Activated naive CD8-positive, alpha-beta T cell treated with anti-CD3 and anti-CD28 coated beads, Interleukin-2, amount 10 ng/mL, durations not matched to agents 7 days and 5 days (primary cell): ENCODE measurements around the gene SMIM1. TPM values are rescaled to one million over a fixed set of nuclear protein-coding genes. Genes with fewer than 3 reads are reported as not detected.
A peak's percentile ranks its signal among the peaks of the same experiment; 100 is the strongest.
"Not testable (repeated sequence)": the region's sequence is repeated elsewhere in the genome, so short reads cannot be mapped to it uniquely, and the experiment has no call there.

Experiments used
- ATAC-seq: fragments of 150-1000 bp; cut with Tn5 transposase; one replicate; pipeline ENCODE4 v1.10.0; 2021; ENCODE audit warnings: low read depth, moderate library complexity
- POLR2A ChIA-PET: fragments of 350-600 bp; sonication (Branson Sonifier 250); formaldehyde crosslinking; loops from one replicate; lab custom pipeline; 2021; ENCODE audit warnings: antibody characterized with exemption; lab: Charles Lee
- DNase-seq: peaks from one replicate; pipeline ENCODE4 v3.0.0; 2021
- H3K27ac Mint-ChIP-seq: one replicate; pipeline ENCODE4 v1.8.0; 2022; ENCODE audit warnings: mild to moderate bottlenecking, mixed read lengths
- H3K27me3 Mint-ChIP-seq: one replicate; pipeline ENCODE4 v1.8.0; 2022; ENCODE audit warnings: mild to moderate bottlenecking, moderate library complexity, mixed read lengths
- H3K36me3 Mint-ChIP-seq: one replicate; pipeline ENCODE4 v1.8.0; 2021; ENCODE audit warnings: mild to moderate bottlenecking, mixed read lengths
- H3K4me1 Mint-ChIP-seq: one replicate; pipeline ENCODE4 v1.8.0; 2021; ENCODE audit warnings: mixed read lengths
- H3K4me3 Mint-ChIP-seq: one replicate; pipeline ENCODE4 v1.8.0; 2022; ENCODE audit warnings: mild to moderate bottlenecking, moderate library complexity, mixed read lengths
- H3K9me3 Mint-ChIP-seq: one replicate; pipeline ENCODE4 v1.8.0; 2021; ENCODE audit warnings: mixed read lengths
- total RNA-seq, 2 experiments: library from RNA; stranded (reverse); gene quantifications; one replicate each; pipeline ENCODE4 v1.2.3, GENCODE V29; 2021

Gene SMIM1
- total RNA-seq, 2 experiments from 2014 or later = 0.94 to 2.1 TPM

GRCh38 chr1:3743421-3743820, 29.1 kb upstream of the SMIM1 start:
- Mint-ChIP-seq H3K9me3 (no peaks in the 10 kb centered on the region), H3K4me3 (no peak overlapping the region), H3K4me1 (peaks cover 15% of the 10 kb centered on the region), H3K27ac (no peak overlapping the region), H3K36me3 (no peaks in the 10 kb centered on the region), H3K27me3 (no peaks in the 10 kb centered on the region)
- POLR2A ChIA-PET = no interaction called here
- DNase-seq (no peak), ATAC-seq (no peak)

GRCh38 chr1:3743826-3744225, 28.7 kb upstream of the SMIM1 start:
- no peaks in the 10 kb centered on the region for H3K27me3 Mint-ChIP-seq
- H3K9me3 Mint-ChIP-seq = no peaks in the 10 kb centered on the region
- ATAC-seq (no peak), DNase-seq (no peak)
- H3K36me3 Mint-ChIP-seq = no peaks in the 10 kb centered on the region
- peaks cover 15% of the 10 kb centered on the region for H3K4me1 Mint-ChIP-seq
- no peak overlapping the region for H3K4me3 Mint-ChIP-seq
- POLR2A ChIA-PET = no interaction called here
- H3K27ac Mint-ChIP-seq = no peak overlapping the region

- Mint-ChIP-seq H3K4me1 (peaks cover 15% of the 10 kb centered on the region), H3K27ac (no peak overlapping the region), H3K4me3 (no peak overlapping the region), H3K27me3 (no peaks in the 10 kb centered on the region), H3K9me3 (no peaks in the 10 kb centered on the region), H3K36me3 (no peaks in the 10 kb centered on the region)
- POLR2A ChIA-PET = interaction anchor here (0.6 kb wide), 1 partner anchor 79 kb away, joined by 4 read pairs; no protein-coding TSS in a partner anchor
- DNase-seq (no peak), ATAC-seq (no peak)
Observed at GRCh38 chr1:3744646-3745045, 27.9 kb upstream of the SMIM1 start.

GRCh38 chr1:3745071-3745470, 27.5 kb upstream of the SMIM1 start:
- no peaks in the 10 kb centered on the region for H3K36me3 Mint-ChIP-seq
- H3K27me3 Mint-ChIP-seq = no peaks in the 10 kb centered on the region
- H3K27ac Mint-ChIP-seq = no peak overlapping the region
- no peak overlapping the region for H3K4me3 Mint-ChIP-seq
- DNase-seq = no peak
- POLR2A ChIA-PET = interaction anchor here (0.6 kb wide), 1 partner anchor 79 kb away, joined by 4 read pairs; no protein-coding TSS in a partner anchor
- peaks cover 15% of the 10 kb centered on the region for H3K4me1 Mint-ChIP-seq
- H3K9me3 Mint-ChIP-seq = no peaks in the 10 kb centered on the region
- ATAC-seq = no peak

GRCh38 chr1:3745590-3746381, 26.8 kb upstream of the SMIM1 start:
- Mint-ChIP-seq H3K4me1 (peaks cover 15% of the 10 kb centered on the region), H3K36me3 (no peaks in the 10 kb centered on the region), H3K27me3 (peaks cover 4% of the 10 kb centered on the region), H3K9me3 (no peaks in the 10 kb centered on the region), H3K27ac (peak overlapping the region; percentile 71), H3K4me3 (peak overlapping the region; percentile 77)
- POLR2A ChIA-PET = no interaction called here
- no peak for ATAC-seq
- DNase-seq = no peak

DNA sequence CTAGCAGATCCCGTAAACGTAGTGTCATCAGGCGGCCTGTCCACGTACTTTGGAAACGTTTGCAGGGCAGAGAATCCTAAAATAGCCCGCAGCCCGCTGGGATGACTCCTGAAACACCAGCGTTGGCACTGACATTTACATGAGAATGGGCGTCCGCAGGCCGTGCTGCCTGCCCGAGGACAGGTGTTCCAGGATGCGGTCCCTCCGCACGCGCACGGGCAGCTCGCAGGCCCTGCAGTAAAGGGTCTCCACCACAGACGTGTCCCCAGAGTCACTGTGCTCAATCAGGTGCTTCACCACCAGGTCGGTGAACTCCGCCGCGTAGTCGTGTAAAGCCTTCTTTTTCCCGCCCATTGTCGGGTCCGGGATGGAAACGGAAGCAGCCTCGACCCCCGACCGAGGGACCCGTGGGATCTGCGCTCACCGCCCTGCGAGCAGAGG, 26.1 kb upstream of the SMIM1 start:
- H3K27me3 Mint-ChIP-seq = peaks cover 7% of the 10 kb centered on the region
- no peaks in the 10 kb centered on the region for H3K9me3 Mint-ChIP-seq
- peak overlapping the region; percentile 71 for H3K27ac Mint-ChIP-seq
- POLR2A ChIA-PET = no interaction called here
- H3K4me1 Mint-ChIP-seq = peaks cover 15% of the 10 kb centered on the region
- H3K36me3 Mint-ChIP-seq = no peaks in the 10 kb centered on the region
- ATAC-seq = no peak
- no peak for DNase-seq
- peak overlapping the region; percentile 77 for H3K4me3 Mint-ChIP-seq

GRCh38 chr1:3746830-3747521, 25.6 kb upstream of the SMIM1 start:
- H3K27me3 Mint-ChIP-seq = peaks cover 7% of the 10 kb centered on the region
- POLR2A ChIA-PET = no interaction called here
- peak; percentile 90 for DNase-seq
- ATAC-seq = peak; percentile 95
- peak overlapping the region; percentile 77 for H3K4me3 Mint-ChIP-seq
- no peaks in the 10 kb centered on the region for H3K9me3 Mint-ChIP-seq
- no peaks in the 10 kb centered on the region for H3K36me3 Mint-ChIP-seq
- H3K27ac Mint-ChIP-seq = no peak overlapping the region
- peaks cover 15% of the 10 kb centered on the region for H3K4me1 Mint-ChIP-seq

- peak overlapping the region; percentile 77 for H3K4me3 Mint-ChIP-seq
- peaks cover 7% of the 10 kb centered on the region for H3K27me3 Mint-ChIP-seq
- ATAC-seq (no peak), DNase-seq (no peak)
- H3K36me3 Mint-ChIP-seq = no peaks in the 10 kb centered on the region
- peak overlapping the region; percentile 48 for H3K27ac Mint-ChIP-seq
- POLR2A ChIA-PET = no interaction called here
- H3K9me3 Mint-ChIP-seq = no peaks in the 10 kb centered on the region
- H3K4me1 Mint-ChIP-seq = peaks cover 15% of the 10 kb centered on the region
Observed at GRCh38 chr1:3747522-3747848, 25.1 kb upstream of the SMIM1 start.

DNA sequence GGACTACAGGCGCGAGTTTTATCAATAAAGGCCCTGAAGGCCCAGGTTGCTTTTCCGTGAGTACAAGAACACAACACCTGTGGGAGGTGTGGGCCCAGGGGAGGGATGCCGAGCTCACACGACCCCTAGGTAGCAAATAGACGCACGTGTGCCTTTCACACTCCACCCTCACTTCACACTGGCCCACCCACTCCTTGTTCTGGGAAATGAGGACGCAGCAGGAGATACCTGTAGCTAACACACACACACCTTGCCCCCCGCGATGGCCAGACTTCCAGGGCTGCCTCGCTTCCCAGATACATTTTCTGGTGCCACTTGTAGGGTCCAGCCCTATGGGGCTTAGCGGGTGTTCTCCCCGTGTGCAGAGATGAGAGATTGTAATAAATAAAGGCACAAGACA, 24.6 kb upstream of the SMIM1 start:
- Mint-ChIP-seq H3K27ac (peak overlapping the region; percentile 48), H3K27me3 (peaks cover 7% of the 10 kb centered on the region), H3K4me3 (peak overlapping the region; percentile 77), H3K36me3 (no peaks in the 10 kb centered on the region), H3K4me1 (peaks cover 15% of the 10 kb centered on the region), H3K9me3 (no peaks in the 10 kb centered on the region)
- POLR2A ChIA-PET = no interaction called here
- no peak for DNase-seq
- ATAC-seq = no peak

GRCh38 chr1:3748316-3748900, 24.1 kb upstream of the SMIM1 start:
- H3K27ac Mint-ChIP-seq, POLR2A ChIA-PET, DNase-seq, H3K27me3 Mint-ChIP-seq, H3K9me3 Mint-ChIP-seq, H3K36me3 Mint-ChIP-seq, ATAC-seq: not testable (repeated sequence)
- peaks cover 15% of the 10 kb centered on the region for H3K4me1 Mint-ChIP-seq
- H3K4me3 Mint-ChIP-seq = peak overlapping the region; percentile 77

DNA sequence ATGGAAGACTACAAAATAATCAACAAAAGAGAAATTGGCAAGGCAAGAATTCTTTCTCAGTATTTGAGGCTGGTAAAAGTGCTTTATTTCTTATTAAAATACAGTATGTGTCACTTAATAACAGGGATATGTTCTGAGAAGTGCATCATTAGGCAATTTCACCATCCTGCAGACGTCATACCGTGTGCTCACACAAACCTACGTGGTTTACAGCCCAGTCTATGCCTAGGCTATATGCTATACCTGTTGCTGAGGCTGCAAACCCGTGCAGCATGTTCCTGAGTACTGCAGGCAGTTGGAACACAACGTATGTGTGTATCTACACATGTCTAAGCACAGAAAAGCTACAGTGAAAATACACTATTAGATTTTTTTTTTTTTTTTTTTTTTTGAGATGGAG, 23.0 kb upstream of the SMIM1 start:
- no peak for DNase-seq
- no peaks in the 10 kb centered on the region for H3K9me3 Mint-ChIP-seq
- H3K4me1 Mint-ChIP-seq = peaks cover 15% of the 10 kb centered on the region
- no peak for ATAC-seq
- H3K4me3 Mint-ChIP-seq = no peak overlapping the region
- H3K36me3 Mint-ChIP-seq = no peaks in the 10 kb centered on the region
- H3K27ac Mint-ChIP-seq = no peak overlapping the region
- POLR2A ChIA-PET = no interaction called here
- peaks cover 7% of the 10 kb centered on the region for H3K27me3 Mint-ChIP-seq

GRCh38 chr1:3750741-3751140, 21.8 kb upstream of the SMIM1 start:
- Mint-ChIP-seq H3K4me1 (peaks cover 10% of the 10 kb centered on the region), H3K4me3 (no peak overlapping the region), H3K27me3 (peaks cover 7% of the 10 kb centered on the region), H3K27ac (no peak overlapping the region), H3K9me3 (no peaks in the 10 kb centered on the region), H3K36me3 (no peaks in the 10 kb centered on the region)
- no peak for DNase-seq
- ATAC-seq = no peak
- POLR2A ChIA-PET = no interaction called here

DNA sequence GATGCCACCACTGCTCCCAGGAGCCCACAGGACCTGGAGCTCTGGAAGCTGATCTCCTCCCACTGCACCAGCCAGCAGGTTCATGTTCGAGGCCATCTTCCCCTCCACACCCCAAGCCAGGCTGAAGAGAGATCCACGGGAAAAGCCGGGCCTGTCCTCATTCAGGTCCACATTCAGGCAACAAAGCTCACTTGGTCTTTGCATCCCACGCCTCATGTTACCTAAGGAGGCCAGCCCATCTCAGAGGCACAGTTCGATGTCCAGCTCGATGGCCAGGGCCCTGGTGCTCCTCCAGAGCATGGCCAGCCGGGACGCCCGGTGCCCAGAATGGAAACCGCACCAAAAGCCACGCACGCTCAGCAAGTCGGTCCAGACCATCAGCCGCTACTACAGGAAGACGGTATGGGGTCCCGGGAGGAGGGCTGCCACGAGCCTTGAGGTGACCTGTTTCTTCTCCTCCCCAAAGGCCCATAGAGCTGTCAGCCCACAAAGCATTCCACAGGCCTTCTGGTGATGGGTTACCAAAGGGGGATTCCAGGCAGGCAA, 20.1 kb upstream of the SMIM1 start, which contains the start of gene CCDC27:
CCDC27 (plus strand) TSS at position 51 of the 546 bp plus-strand sequence; CDS start at position 83, 32 bp downstream.
- DNase-seq = no peak
- no peaks in the 10 kb centered on the region for H3K36me3 Mint-ChIP-seq
- POLR2A ChIA-PET = no interaction called here
- no peak within 1 kb of the TSS for H3K27ac Mint-ChIP-seq
- H3K4me3 Mint-ChIP-seq = no peak within 1 kb of the TSS
- peaks cover 5% of the 10 kb centered on the region for H3K4me1 Mint-ChIP-seq
- ATAC-seq = no peak
- H3K9me3 Mint-ChIP-seq = no peaks in the 10 kb centered on the region
- peaks cover 7% of the 10 kb centered on the region for H3K27me3 Mint-ChIP-seq
